ENCODE data around the gene HHAT.

DNA sequence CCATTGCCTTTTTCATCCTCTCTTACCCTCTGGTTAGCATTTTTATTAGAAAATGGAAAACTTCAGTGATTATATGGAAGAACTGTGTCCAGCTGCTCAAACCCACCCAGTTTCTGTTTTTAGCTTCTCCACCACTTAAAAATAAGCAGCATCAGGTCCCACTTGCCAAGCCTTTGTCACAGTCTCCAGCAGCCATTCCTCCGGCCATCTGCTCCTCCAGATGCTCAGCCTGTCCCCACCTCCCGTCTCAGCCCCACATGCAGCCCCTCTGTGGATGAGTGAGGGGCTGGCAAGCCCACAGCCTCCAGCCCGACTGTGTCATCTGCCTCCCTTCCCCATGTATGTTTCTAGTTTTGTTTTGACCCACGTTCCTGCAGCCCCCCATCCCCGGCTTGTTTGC, 289.7 kb downstream of the HHAT start:
- TF ChIP-seq ZNF274 (IDR thresholded peaks at IDR 0.05; ENCODE audit: low read depth, low read length): no peak
- no peak for TF ChIP-seq SUZ12 (IDR thresholded peaks at IDR 0.05; ENCODE audit: extremely low read depth, insufficient read depth, insufficient read length)
- TF ChIP-seq YY1 (IDR thresholded peaks at IDR 0.05; ENCODE audit: insufficient read depth, insufficient read length): no peak
